ENCODE measurements around the gene PRDM1.

- TF ChIP-seq CTCF (IDR thresholded peaks at IDR 0.05 in 8 of 11, conservative IDR thresholded peaks at IDR 0.05 in 3 of 11) = peak in 2 of 11 experiments; percentile 29 to 32
- TF ChIP-seq POLR2A (IDR thresholded peaks at IDR 0.05) = no peak
Measured at GRCh38 chr6:106090001-106090400, 3.9 kb downstream of the PRDM1 start.
